ENCODE data around the gene KRAS. TPM values are rescaled to one million over a fixed set of nuclear protein-coding genes. Genes with fewer than 3 reads are reported as not detected.

The KRAS gene
- total and polyA plus RNA-seq, 5 donors from 2014 or later: 24.0 to 46.7 (median 33.4) TPM

Other genes starting within 250 kb of the KRAS start
- 0.25 TPM for gene DNAI7, start 55.8 kb downstream of the KRAS start, total RNA-seq
- gene DNAI7, start 55.8 kb downstream of the KRAS start, polyA plus RNA-seq: under 1 TPM in 1 of 4 donors, not detected in 3; 0.07 TPM
- 18.0 TPM for gene ETFRF1, start 55.7 kb downstream of the KRAS start, total RNA-seq
- 10 to 100 TPM; 22.8 to 32.8 (median 28.7) TPM for gene ETFRF1, start 55.7 kb downstream of the KRAS start, polyA plus RNA-seq